Adrenal gland (tissue), 5 donors: ENCODE results near the gene TXNDC11.

Source experiments
- CTCF ChIP-seq, 6 experiments: fragments of 450-650 bp in 4 of 6; fragments of 200-600 bp in 2 of 6; sonication (generic) in 1 of 6; IDR thresholded peaks; 1 replicate in 5 of 6; 2 replicates in 1 of 6; pipeline versions ENCODE4 v1.5.1 to v1.8.0; 2016 to 2021; ENCODE audit warnings: antibody characterized with exemption in 6 of 6, mild to moderate bottlenecking in 2 of 6, moderate library complexity in 1 of 6
- POLR2A ChIP-seq, 2 donors: fragments of 450-650 bp; IDR thresholded peaks; one replicate each; pipeline ENCODE4 v1.6.1; 2017; ENCODE audit warnings: antibody characterized with exemption in 2 of 2, mild to moderate bottlenecking in 2 of 2, moderate library complexity in 1 of 2
- donor health status: DM: no; HTN: no; CAD: no.

- TF ChIP-seq CTCF (IDR thresholded peaks at IDR 0.05) (no peak), POLR2A (IDR thresholded peaks at IDR 0.05) (no peak)
Observed at GRCh38 chr16:11672206-11673090, 70.2 kb downstream of the TXNDC11 start.
